Measurements from ENCODE around the gene SHROOM2.
A peak's percentile ranks its signal among the peaks of the same experiment; 100 is the strongest.
"Not testable (repeated sequence)": the region's sequence is repeated elsewhere in the genome, so short reads cannot be mapped to it uniquely, and the experiment has no call there.

SHROOM2 gene

GRCh38 chrX:9785944-9786797, at the start of gene SHROOM2:
SHROOM2 (plus strand) TSS chrX:9786429; CDS start chrX:9786546, 117 bp downstream.
- DNase-seq (ENCODE audit: low spot score), result no peak

GRCh38 chrX:9737363-9737762, 48.9 kb upstream of the SHROOM2 start:
- DNase-seq (ENCODE audit: low spot score), result no peak

GRCh38 chrX:9738151-9738550, 48.1 kb upstream of the SHROOM2 start:
- no peak for DNase-seq (ENCODE audit: low spot score)

DNA sequence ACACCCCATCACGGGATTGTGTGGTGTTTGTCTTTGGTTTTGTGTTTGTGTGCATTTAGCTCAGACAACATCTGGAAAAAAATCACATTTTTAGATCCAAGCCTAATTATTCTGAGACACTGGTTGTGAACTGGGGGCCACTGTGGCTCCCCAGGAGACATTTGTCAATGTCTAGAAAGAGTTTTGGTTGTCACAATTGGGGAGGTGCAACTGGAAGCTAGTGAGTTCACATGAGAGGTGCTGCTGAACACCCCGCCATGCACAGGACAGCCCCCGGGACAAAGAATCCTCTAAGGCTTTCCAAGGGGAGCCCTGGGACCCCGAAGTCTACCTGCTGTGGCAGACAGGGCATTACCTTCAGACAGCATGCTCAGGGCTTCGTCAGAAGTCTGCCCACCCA, 47.1 kb upstream of the SHROOM2 start:
- DNase-seq (ENCODE audit: low spot score), result no peak

GRCh38 chrX:9745417-9746115, 40.7 kb upstream of the SHROOM2 start:
- no peak for DNase-seq (ENCODE audit: low spot score)

- peak; percentile 40 for DNase-seq (ENCODE audit: low spot score)
Observed at GRCh38 chrX:9746148-9746888, 39.9 kb upstream of the SHROOM2 start.

DNA sequence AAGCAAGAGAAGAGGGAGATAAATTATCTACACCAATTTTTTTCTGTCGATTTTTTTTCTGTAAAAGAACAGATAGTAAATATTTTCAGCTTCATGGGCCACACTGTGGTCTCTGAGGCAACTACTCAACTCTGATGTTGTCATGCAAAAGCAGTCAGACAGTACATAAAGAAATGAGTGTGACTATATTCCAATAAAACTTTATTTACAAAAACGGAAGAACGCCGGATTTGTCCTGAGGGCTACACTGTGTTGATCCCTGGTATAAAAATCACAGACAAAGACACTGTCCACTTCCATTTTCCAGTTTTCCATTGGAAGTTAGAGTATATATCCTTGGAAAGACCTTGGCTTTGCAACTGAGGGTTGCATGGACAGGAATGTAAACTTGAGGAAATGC, 38.6 kb upstream of the SHROOM2 start:
- DNase-seq (ENCODE audit: low spot score), result no peak

DNA sequence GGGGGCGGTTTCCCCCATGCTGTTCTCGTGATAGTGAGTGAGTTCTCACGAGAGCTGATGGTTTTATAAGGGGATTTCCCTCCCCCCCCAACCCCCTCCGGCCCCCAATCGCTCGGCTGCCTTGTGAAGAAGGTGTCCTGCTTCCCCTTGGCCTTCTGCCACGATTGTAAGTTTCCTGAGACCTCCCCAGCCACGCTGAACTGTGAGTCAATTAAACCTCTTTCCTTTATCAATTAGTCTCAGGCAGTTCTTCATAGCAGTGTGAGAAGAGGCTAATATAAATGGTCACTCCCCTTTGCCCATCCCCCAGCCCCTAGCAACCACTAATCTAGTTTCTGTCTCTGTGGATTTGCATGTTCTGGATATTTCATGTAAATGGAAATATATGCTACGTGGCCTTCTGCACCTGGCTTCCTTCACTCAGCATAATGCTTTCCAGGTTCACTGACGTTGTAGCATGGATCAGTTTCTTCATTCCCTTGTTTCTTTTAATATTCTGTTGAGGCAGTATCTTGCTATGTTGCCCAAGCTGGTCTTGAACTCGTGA, 37.0 kb upstream of the SHROOM2 start:
- no peak for DNase-seq (ENCODE audit: low spot score)

DNA sequence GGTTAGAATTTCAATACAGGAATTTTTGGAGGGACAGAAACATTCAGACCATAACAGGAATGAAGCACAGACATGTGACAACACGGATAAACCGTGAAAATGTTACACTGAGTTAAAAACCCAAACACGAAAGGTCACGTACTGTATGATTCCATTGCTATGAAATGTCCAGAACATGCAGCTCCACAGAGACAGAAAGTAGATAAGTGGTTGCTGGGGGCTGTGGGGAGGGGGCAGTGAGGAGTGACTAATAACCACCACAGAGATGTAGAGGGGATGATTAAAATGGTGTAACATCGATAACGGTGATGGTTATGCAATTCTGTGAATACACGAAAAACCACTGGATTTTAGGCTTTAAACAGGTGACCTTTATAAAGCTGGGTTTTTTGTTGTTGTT, 28.9 kb upstream of the SHROOM2 start:
- no peak for DNase-seq (ENCODE audit: low spot score)

- DNase-seq (ENCODE audit: low spot score), result no peak
Observed at GRCh38 chrX:9758021-9758638, 28.1 kb upstream of the SHROOM2 start.

- DNase-seq (ENCODE audit: low spot score), result no peak
Observed at GRCh38 chrX:9759337-9759736, 26.9 kb upstream of the SHROOM2 start.

- no peak for DNase-seq (ENCODE audit: low spot score)
Observed at GRCh38 chrX:9765072-9765736, 21.0 kb upstream of the SHROOM2 start.

- no peak for DNase-seq (ENCODE audit: low spot score)
Observed at GRCh38 chrX:9765737-9766097, 20.5 kb upstream of the SHROOM2 start, which contains the start of gene GPR143. GPR143 (minus strand) TSS chrX:9765847; CDS start chrX:9765817, 30 bp downstream.

- no peak for DNase-seq (ENCODE audit: low spot score)
Observed at GRCh38 chrX:9767375-9767774, 18.9 kb upstream of the SHROOM2 start.

- not testable (repeated sequence) for DNase-seq (ENCODE audit: low spot score)
Observed at GRCh38 chrX:9768321-9768839, 17.8 kb upstream of the SHROOM2 start.

- no peak for DNase-seq (ENCODE audit: low spot score)
Observed at GRCh38 chrX:9770319-9770718, 15.9 kb upstream of the SHROOM2 start.

DNA sequence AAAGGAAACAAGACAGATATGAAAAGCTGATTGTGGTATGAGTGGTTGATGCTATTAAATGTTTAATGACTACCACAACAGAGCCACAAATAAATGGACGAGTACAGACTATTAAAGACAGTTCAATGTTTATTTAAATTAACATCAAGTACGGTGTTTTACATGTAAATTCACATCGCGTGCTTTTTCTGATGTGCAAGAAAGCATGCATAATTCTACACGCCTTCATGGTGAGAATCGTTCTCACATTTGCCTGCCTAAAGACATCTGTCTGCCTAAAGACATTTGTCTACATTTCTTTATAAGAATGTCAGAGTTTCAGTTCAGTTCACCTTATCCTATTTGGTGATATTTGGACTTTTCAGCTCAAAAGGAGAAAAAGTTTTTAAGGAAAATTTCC, 13.3 kb upstream of the SHROOM2 start:
- no peak for DNase-seq (ENCODE audit: low spot score)

DNA sequence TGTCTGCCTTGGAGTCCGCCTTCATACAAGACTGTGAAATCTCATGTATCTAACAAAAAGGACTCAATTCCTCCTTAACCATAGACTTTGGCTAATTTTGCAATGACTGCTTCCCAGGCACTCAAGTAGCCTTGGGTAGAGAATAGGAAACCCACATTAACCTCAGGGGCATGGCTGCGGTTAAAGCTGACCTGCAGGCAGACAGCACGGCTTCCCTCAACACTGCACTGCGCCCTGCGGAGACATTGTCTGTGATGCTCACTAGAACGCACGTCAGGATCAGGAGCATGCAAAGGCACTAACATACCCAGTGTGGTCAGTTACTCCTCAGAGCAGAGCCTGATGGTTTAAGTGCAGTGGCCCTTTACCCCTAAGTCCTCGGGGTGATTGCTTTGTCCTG, 10.3 kb upstream of the SHROOM2 start:
- no peak for DNase-seq (ENCODE audit: low spot score)

GRCh38 chrX:9781941-9782340, 4.3 kb upstream of the SHROOM2 start:
- peak; percentile 15 for DNase-seq (ENCODE audit: low spot score)

DNA sequence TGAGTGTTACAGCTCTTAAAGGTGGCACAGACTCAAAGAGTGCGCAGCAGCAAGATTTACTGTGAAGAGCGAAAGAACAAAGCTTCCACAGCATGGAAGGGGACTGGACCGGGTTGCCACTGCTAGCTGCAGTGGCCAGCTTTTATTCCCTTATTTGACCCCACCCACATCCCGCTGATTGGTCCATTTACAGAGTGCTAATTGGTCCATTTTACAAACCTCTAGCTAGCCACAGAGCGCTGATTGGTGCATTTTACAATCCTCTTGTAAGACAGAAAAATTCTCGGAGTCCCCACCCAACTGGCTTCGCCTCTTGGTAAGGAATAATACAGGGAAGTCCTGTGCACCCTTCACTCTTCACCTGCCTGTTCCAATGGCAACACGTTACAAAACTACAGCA, 1.9 kb upstream of the SHROOM2 start:
- no peak for DNase-seq (ENCODE audit: low spot score)

Measured in COLO829 (cell line).